ENCODE measurements around the gene DEK. TPM values are rescaled to one million over a fixed set of nuclear protein-coding genes. Genes with fewer than 3 reads are reported as not detected.

The DEK gene, protein sequence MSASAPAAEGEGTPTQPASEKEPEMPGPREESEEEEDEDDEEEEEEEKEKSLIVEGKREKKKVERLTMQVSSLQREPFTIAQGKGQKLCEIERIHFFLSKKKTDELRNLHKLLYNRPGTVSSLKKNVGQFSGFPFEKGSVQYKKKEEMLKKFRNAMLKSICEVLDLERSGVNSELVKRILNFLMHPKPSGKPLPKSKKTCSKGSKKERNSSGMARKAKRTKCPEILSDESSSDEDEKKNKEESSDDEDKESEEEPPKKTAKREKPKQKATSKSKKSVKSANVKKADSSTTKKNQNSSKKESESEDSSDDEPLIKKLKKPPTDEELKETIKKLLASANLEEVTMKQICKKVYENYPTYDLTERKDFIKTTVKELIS
- polyA plus RNA-seq (2012; ENCODE audit: insufficient read length, low read depth): 72.0 TPM

DNA sequence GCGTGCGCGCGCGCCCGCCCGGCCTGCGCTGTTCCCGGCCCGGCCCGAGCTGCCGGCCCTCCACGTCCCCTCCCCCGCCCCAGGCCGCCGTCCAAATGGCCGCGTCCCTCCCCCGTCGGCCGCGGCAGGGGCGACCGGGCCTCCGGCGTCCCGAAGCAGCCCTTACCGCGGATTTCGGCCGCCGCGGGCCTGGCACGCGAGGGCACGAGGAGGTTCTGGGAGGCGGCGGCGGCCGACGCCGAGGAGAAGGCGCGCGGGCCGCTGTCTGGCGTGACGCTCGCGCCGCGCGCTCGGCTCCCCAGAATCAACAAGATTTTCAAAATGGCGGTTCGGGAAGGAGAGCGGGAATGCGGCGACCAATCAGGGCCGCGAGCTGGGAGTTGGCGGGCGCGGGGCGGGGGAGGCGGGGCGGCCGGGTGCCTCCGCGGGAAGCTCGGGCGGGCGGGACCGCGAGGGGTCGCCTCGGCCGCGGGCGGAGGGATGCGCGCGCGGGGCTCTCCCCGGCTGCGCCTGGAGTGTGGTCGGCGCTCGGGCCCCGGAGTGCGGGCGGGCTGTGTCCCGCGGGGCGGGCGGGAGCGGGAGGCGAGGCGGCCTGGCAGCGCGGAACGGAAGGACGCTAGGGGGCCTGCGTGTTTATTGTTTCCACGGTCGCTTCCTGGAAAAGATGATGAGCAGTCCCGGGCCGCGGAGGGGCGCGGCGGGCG is at the start of gene DEK:
DEK (minus strand) TSS at position 312 of the 704 bp plus-strand sequence. CDS start 543 bp downstream, outside the sequence.
- TF ChIP-seq SIN3A (IDR thresholded peaks at IDR 0.05; ENCODE audit: borderline replicate concordance, insufficient read depth, low read length) (peak; percentile 49; the same call in 1 of the 2 replicates), TAF1 (IDR thresholded peaks at IDR 0.05; ENCODE audit: borderline replicate concordance, insufficient read depth, low read length) (no peak), POLR2AphosphoS5 (IDR thresholded peaks at IDR 0.05; ENCODE audit: low read depth, low read length) (peak; percentile 60), FOXP2 (optimal IDR thresholded peaks at IDR 0.05; ENCODE audit: borderline replicate concordance, extremely low read depth, extremely low read length, insufficient read depth) (peak; percentile 81)
- TF ChIP-seq, protein P1, sequence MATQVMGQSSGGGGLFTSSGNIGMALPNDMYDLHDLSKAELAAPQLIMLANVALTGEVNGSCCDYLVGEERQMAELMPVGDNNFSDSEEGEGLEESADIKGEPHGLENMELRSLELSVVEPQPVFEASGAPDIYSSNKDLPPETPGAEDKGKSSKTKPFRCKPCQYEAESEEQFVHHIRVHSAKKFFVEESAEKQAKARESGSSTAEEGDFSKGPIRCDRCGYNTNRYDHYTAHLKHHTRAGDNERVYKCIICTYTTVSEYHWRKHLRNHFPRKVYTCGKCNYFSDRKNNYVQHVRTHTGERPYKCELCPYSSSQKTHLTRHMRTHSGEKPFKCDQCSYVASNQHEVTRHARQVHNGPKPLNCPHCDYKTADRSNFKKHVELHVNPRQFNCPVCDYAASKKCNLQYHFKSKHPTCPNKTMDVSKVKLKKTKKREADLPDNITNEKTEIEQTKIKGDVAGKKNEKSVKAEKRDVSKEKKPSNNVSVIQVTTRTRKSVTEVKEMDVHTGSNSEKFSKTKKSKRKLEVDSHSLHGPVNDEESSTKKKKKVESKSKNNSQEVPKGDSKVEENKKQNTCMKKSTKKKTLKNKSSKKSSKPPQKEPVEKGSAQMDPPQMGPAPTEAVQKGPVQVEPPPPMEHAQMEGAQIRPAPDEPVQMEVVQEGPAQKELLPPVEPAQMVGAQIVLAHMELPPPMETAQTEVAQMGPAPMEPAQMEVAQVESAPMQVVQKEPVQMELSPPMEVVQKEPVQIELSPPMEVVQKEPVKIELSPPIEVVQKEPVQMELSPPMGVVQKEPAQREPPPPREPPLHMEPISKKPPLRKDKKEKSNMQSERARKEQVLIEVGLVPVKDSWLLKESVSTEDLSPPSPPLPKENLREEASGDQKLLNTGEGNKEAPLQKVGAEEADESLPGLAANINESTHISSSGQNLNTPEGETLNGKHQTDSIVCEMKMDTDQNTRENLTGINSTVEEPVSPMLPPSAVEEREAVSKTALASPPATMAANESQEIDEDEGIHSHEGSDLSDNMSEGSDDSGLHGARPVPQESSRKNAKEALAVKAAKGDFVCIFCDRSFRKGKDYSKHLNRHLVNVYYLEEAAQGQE (IDR thresholded peaks at IDR 0.05; ENCODE audit: insufficient read depth in 1 of 2, low read depth in 2 of 2, low read length in 2 of 2): no peak

DNA sequence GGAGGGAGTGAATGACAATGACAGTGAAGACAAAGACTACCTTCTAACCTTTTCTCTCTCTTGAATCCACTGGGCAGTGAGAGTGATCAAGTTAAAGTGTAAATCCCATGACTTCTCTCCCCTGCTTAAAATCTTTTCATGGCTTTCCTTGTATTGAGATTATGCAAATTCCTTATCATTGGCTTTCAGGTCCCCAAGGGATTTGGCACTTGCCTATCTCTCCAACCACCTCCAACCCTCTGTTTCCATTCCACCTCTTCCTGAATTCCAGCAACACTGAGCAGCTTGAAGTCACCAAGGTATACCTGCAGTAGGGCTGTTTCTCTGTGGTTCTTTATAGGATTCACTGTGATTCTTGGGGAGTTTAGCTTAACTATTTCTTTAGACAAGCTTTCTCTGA is 48.0 kb upstream of the DEK start:
- TF ChIP-seq, protein P1 (IDR thresholded peaks at IDR 0.05; ENCODE audit: insufficient read depth in 1 of 2, low read depth in 2 of 2, low read length in 2 of 2): no peak
- TF ChIP-seq FOXP2 (optimal IDR thresholded peaks at IDR 0.05; ENCODE audit: borderline replicate concordance, extremely low read depth, extremely low read length, insufficient read depth) (no peak), SIN3A (IDR thresholded peaks at IDR 0.05; ENCODE audit: borderline replicate concordance, insufficient read depth, low read length) (no peak), POLR2AphosphoS5 (IDR thresholded peaks at IDR 0.05; ENCODE audit: low read depth, low read length) (no peak), TAF1 (IDR thresholded peaks at IDR 0.05; ENCODE audit: borderline replicate concordance, insufficient read depth, low read length) (no peak)

DNA sequence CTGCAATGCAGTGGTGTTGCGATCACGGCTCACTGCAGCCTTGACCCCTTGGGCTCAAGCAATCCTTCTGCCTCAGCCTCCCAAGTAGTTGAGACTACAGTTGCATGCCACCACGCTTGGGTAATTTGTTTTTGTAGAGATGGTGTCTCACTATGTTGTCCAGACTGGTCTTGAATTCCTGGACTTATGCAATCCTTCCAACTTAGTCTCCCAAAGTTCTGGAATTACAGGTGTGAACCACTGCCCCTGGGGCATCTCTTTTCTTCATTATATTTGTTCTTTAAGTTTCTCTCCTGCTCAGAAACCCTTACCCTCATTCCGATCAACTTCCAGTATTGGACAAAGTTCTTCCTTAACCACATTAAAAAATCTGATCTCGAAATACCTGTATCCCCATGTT is 44.7 kb upstream of the DEK start:
- TF ChIP-seq FOXP2 (optimal IDR thresholded peaks at IDR 0.05; ENCODE audit: borderline replicate concordance, extremely low read depth, extremely low read length, insufficient read depth) (no peak), POLR2AphosphoS5 (IDR thresholded peaks at IDR 0.05; ENCODE audit: low read depth, low read length) (no peak), SIN3A (IDR thresholded peaks at IDR 0.05; ENCODE audit: borderline replicate concordance, insufficient read depth, low read length) (no peak), TAF1 (IDR thresholded peaks at IDR 0.05; ENCODE audit: borderline replicate concordance, insufficient read depth, low read length) (no peak)
- TF ChIP-seq, protein P1 (IDR thresholded peaks at IDR 0.05; ENCODE audit: insufficient read depth in 1 of 2, low read depth in 2 of 2, low read length in 2 of 2): no peak

DNA sequence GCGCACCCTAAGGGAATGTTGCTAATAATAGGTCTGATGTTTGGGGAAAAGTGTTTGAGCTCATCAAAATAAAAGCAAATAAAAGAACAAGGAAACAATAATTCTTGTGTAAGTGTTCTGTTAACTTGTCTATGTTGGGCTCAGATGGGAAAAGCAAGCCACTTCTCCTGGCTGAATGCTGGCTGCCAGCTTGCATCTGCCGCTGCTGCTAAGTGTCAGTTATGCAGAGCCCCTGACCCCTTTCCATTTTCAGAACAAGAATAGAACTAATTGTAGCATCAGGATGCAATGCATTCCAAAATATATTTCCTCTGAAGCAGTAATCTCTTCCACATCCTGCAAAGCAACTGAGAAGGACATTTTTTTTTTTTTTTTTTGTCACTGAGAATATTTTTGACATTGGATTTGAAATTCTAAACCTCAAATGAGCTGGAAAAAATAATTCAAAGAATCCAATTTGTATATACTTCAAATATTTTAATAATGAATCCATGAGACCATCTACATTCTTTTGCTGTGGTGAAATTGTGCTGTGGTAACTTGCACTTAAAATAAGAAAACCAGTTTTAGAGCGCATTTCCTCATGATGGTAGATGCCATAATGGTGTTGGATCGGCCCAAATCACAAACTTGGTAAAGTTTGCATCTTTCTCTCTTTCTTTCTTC is 43.9 kb upstream of the DEK start:
- TF ChIP-seq TAF1 (IDR thresholded peaks at IDR 0.05; ENCODE audit: borderline replicate concordance, insufficient read depth, low read length) (no peak), SIN3A (IDR thresholded peaks at IDR 0.05; ENCODE audit: borderline replicate concordance, insufficient read depth, low read length) (no peak), POLR2AphosphoS5 (IDR thresholded peaks at IDR 0.05; ENCODE audit: low read depth, low read length) (no peak), FOXP2 (optimal IDR thresholded peaks at IDR 0.05; ENCODE audit: borderline replicate concordance, extremely low read depth, extremely low read length, insufficient read depth) (no peak)

DNA sequence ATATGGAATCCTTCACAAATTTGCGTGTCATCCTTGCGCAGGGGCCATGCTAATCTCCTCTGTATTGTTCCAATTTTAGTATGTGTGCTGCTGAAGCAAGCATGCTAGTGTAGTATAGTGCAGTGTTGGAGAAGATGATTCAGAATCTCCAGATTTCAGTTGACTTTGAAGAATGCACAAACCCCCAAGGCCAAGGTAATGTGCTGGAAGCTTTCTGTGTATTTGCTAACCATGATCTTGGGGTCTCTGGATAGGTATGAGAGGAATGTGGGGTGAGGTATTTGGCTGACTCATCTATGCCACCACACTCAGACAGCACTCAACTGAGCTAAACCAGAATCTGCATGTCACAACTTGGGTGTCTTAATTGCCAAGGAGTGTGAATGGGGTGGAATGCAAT is 42.6 kb upstream of the DEK start:
- TF ChIP-seq FOXP2 (optimal IDR thresholded peaks at IDR 0.05; ENCODE audit: borderline replicate concordance, extremely low read depth, extremely low read length, insufficient read depth) (no peak), SIN3A (IDR thresholded peaks at IDR 0.05; ENCODE audit: borderline replicate concordance, insufficient read depth, low read length) (no peak), TAF1 (IDR thresholded peaks at IDR 0.05; ENCODE audit: borderline replicate concordance, insufficient read depth, low read length) (no peak), POLR2AphosphoS5 (IDR thresholded peaks at IDR 0.05; ENCODE audit: low read depth, low read length) (no peak)
- TF ChIP-seq, protein P1 (IDR thresholded peaks at IDR 0.05; ENCODE audit: insufficient read depth in 1 of 2, low read depth in 2 of 2, low read length in 2 of 2): no peak
